GM18517 (cell line): ENCODE measurements around the gene CNTNAP2.

Source experiments
- ATAC-seq: cut with Tn5 transposase; IDR thresholded peaks from one replicate; pipeline ENCODE4 v1.9.1; 2021; ENCODE audit warnings: mild to moderate bottlenecking, moderate library complexity; ENCODE audit not compliant: unreplicated experiment

The CNTNAP2 gene

GRCh38 chr7:146285418-146285817, 168.8 kb downstream of the CNTNAP2 start:
- no peak for ATAC-seq

- ATAC-seq: no peak
These were observed 174.1 kb downstream of the CNTNAP2 start for GRCh38 chr7:146290746-146291145.

GRCh38 chr7:146291900-146292299, 175.3 kb downstream of the CNTNAP2 start:
- no peak for ATAC-seq

GRCh38 chr7:146296028-146296427, 179.4 kb downstream of the CNTNAP2 start:
- ATAC-seq: no peak

- no peak for ATAC-seq
These were observed 198.4 kb downstream of the CNTNAP2 start for GRCh38 chr7:146314962-146315361.

- no peak for ATAC-seq
These were observed 203.0 kb downstream of the CNTNAP2 start for GRCh38 chr7:146319629-146320028.

GRCh38 chr7:146321301-146321700, 204.7 kb downstream of the CNTNAP2 start:
- no peak for ATAC-seq

GRCh38 chr7:146331369-146331768, 214.8 kb downstream of the CNTNAP2 start:
- ATAC-seq: no peak

GRCh38 chr7:146345251-146345650, 228.7 kb downstream of the CNTNAP2 start:
- ATAC-seq: no peak

- ATAC-seq: no peak
These were observed 229.5 kb downstream of the CNTNAP2 start for GRCh38 chr7:146346096-146346495.

GRCh38 chr7:146355216-146355615, 238.6 kb downstream of the CNTNAP2 start:
- no peak for ATAC-seq

GRCh38 chr7:146359176-146359575, 242.6 kb downstream of the CNTNAP2 start:
- no peak for ATAC-seq

- no peak for ATAC-seq
These were observed 250.3 kb downstream of the CNTNAP2 start for GRCh38 chr7:146366938-146367337.

- ATAC-seq: no peak
These were observed 253.6 kb downstream of the CNTNAP2 start for GRCh38 chr7:146370171-146370570.

- no peak for ATAC-seq
These were observed 258.6 kb downstream of the CNTNAP2 start for GRCh38 chr7:146375170-146375569.

GRCh38 chr7:146378196-146378595, 261.6 kb downstream of the CNTNAP2 start:
- no peak for ATAC-seq

GRCh38 chr7:146387140-146387539, 270.5 kb downstream of the CNTNAP2 start:
- ATAC-seq: no peak

GRCh38 chr7:146388928-146389327, 272.3 kb downstream of the CNTNAP2 start:
- ATAC-seq: no peak

GRCh38 chr7:146393346-146393745, 276.7 kb downstream of the CNTNAP2 start:
- no peak for ATAC-seq

GRCh38 chr7:146397141-146397540, 280.5 kb downstream of the CNTNAP2 start:
- ATAC-seq: no peak

- no peak for ATAC-seq
These were observed 285.3 kb downstream of the CNTNAP2 start for GRCh38 chr7:146401939-146402338.

GRCh38 chr7:146405737-146406136, 289.1 kb downstream of the CNTNAP2 start:
- ATAC-seq: no peak

GRCh38 chr7:146411975-146412374, 295.4 kb downstream of the CNTNAP2 start:
- no peak for ATAC-seq

GRCh38 chr7:146412781-146413180, 296.2 kb downstream of the CNTNAP2 start:
- ATAC-seq: no peak
